Panc1 (cell line): ENCODE measurements around the gene SUN1.

ENCODE experiments used
- CTCF ChIP-seq: fragments of 450-650 bp; IDR thresholded peaks from 2 replicates; pipeline ENCODE4 v1.5.1; 2017; ENCODE audit warnings: mild to moderate bottlenecking
- TF ChIP-seq, protein P1 (sequence below), 2 experiments: IDR thresholded peaks; 2 replicates each; pipeline ENCODE4 v1.6.1; 2011 to 2012; ENCODE audit warnings: low read depth in 2 of 2, control low read depth in 1 of 2, low read length in 1 of 2, mild to moderate bottlenecking in 1 of 2, moderate library complexity in 1 of 2; ENCODE audit not compliant: insufficient read depth in 1 of 2

DNA sequence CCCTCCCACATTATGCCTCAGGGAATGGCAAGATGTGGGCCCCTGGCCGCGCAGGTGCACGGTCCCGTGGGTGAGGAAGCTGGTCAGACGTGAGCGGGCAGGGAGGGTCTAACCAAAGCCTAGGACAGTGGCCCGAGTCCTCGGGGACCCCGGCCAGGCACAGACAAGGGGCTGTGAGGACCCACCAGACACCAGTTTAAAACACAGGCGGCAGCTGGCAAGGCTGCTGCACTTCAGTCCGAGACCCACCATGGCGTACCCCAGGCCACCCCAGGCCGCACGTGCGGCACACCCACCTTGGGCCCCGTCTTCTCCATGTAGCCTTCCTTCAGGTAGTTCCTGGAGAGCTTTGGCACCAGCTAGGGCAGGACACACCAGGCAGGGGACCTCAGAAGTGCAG lies 67.5 kb downstream of the SUN1 start:
- no peak for TF ChIP-seq CTCF
- TF ChIP-seq, protein P1, sequence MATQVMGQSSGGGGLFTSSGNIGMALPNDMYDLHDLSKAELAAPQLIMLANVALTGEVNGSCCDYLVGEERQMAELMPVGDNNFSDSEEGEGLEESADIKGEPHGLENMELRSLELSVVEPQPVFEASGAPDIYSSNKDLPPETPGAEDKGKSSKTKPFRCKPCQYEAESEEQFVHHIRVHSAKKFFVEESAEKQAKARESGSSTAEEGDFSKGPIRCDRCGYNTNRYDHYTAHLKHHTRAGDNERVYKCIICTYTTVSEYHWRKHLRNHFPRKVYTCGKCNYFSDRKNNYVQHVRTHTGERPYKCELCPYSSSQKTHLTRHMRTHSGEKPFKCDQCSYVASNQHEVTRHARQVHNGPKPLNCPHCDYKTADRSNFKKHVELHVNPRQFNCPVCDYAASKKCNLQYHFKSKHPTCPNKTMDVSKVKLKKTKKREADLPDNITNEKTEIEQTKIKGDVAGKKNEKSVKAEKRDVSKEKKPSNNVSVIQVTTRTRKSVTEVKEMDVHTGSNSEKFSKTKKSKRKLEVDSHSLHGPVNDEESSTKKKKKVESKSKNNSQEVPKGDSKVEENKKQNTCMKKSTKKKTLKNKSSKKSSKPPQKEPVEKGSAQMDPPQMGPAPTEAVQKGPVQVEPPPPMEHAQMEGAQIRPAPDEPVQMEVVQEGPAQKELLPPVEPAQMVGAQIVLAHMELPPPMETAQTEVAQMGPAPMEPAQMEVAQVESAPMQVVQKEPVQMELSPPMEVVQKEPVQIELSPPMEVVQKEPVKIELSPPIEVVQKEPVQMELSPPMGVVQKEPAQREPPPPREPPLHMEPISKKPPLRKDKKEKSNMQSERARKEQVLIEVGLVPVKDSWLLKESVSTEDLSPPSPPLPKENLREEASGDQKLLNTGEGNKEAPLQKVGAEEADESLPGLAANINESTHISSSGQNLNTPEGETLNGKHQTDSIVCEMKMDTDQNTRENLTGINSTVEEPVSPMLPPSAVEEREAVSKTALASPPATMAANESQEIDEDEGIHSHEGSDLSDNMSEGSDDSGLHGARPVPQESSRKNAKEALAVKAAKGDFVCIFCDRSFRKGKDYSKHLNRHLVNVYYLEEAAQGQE (IDR thresholded peaks at IDR 0.05; ENCODE audit: insufficient read depth in 1 of 2, low read depth in 2 of 2, low read length in 1 of 2): no peak
